Measurements from ENCODE around the gene NAPEPLD. TPM values are rescaled to one million over a fixed set of nuclear protein-coding genes. Genes with fewer than 3 reads are reported as not detected.

The NAPEPLD gene
- total and polyA plus RNA-seq, 9 donors: 10.8 to 17.2 (median 13.3) TPM

DNA sequence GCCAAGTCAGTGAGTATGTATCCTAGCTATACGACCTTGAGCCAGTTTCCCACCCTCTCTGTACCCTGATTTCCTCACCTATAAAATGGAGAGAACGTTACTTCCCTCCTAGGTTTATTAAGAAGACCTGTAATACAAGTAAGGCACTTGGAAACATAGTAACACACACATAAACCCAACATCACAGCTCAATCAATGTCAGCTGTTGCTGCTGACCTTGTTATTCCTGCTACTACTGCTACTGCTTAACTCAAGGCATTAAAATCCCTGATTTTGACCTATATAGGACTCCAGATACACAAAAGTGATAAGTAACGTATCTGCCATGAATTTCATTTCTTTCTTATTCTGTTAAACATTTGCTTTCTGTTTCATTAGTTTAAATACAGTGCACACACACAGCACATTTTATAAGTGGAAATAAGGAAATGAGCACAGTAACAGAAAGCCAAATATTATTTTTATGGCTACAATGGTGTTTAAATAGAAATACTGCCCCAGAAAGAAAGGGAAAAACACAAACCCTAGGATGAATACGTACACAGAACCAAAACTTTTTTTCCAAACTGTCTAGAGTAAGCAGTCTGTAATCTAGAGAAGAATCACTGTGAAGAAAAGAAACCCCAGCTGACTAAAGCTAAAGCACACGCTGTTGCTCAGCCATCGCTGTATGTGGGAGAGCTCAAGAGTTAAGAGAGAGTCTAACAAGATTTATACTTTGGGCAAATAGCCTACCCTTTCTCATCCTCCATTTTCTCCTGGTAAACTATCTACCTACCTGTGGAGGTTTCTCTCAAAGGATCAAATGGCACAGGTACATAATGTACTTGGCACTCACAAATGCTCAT lies 19.0 kb downstream of the NAPEPLD start:
- WGBS (ENCODE audit: insufficient coverage): no CpG with 5 or more reads among the region's 6 CpGs
- peaks cover 21% of the 10 kb centered on the region for H3K36me3 ChIP-seq (ENCODE audit: control insufficient read depth, insufficient read depth, low read length)
- no peak overlapping the region for H3K27ac ChIP-seq (ENCODE audit: low read length)

DNA sequence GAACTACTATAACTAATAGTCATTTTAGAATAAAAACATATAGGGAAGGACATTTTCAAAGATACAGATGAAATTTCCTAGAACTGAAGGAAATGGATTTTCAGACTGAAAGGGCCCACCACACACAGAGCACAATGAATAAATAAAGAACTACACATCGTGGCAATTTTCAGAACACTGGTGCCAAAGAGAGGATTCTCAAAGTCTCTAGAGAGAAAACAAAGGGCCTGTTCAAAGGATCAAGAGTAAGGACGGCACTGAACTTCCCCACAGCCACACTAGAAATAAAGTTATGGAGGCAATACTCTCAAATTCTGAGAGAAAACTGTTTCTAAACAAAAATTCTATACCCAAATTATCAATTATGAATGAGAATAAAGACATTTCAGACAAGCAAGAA lies 21.9 kb downstream of the NAPEPLD start:
- DNase-seq: no peak
- no CpG with 5 or more reads among the region's 2 CpGs for WGBS (ENCODE audit: insufficient coverage)
- no peak overlapping the region for H3K27ac ChIP-seq (ENCODE audit: low read length)
- H3K4me3 ChIP-seq (ENCODE audit: low read length): no peak overlapping the region
- H3K27me3 ChIP-seq (ENCODE audit: control insufficient read depth, insufficient read depth, low read length): no peaks in the 10 kb centered on the region
- H3K9me3 ChIP-seq (replicated peaks; ENCODE audit: control insufficient read depth, low read depth, low read length): no peaks in the 10 kb centered on the region
- no peaks in the 10 kb centered on the region for H3K4me1 ChIP-seq (ENCODE audit: control insufficient read depth, insufficient read depth, low read length)
- H3K36me3 ChIP-seq (ENCODE audit: control insufficient read depth, insufficient read depth, low read length): peaks cover 33% of the 10 kb centered on the region

More for the DNA sequence above, 19.0 kb downstream of the NAPEPLD start:
- no peak overlapping the region for H3K4me3 ChIP-seq (ENCODE audit: low read length)
- H3K4me1 ChIP-seq (ENCODE audit: control insufficient read depth, insufficient read depth, low read length): no peaks in the 10 kb centered on the region
- no peaks in the 10 kb centered on the region for H3K9me3 ChIP-seq (replicated peaks; ENCODE audit: control insufficient read depth, low read depth, low read length)
- DNase-seq: no peak
- no peaks in the 10 kb centered on the region for H3K27me3 ChIP-seq (ENCODE audit: control insufficient read depth, insufficient read depth, low read length)

DNA sequence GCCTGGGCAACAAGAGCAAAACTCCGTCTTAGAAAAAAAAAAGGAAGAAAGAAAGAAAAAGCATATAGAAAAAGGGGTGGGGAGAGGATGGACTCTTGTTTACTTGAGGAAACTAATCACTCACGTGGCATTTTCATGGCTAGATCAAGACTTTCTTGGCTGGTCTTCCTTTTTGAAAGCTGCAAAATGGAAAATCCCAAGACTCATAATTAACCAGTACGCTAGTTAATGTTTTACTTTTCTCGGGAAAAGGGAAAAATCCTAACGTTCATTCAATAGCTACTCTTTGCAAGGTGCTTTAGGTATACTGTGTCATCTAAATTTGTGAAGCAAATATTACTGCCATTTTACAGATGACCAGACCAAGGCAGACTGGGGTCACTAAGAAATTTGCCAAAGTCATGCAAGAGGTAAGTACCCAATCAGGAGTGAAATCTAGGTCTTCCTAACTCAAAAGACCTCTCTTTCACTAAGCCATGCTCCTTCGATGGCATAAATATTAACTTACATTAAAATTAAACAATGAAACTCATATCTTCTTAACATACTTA lies 24.4 kb downstream of the NAPEPLD start:
- Histone ChIP-seq H3K4me3 (ENCODE audit: low read length) (no peak overlapping the region), H3K9me3 (replicated peaks; ENCODE audit: control insufficient read depth, low read depth, low read length) (no peaks in the 10 kb centered on the region), H3K4me1 (ENCODE audit: control insufficient read depth, insufficient read depth, low read length) (no peaks in the 10 kb centered on the region), H3K27ac (ENCODE audit: low read length) (no peak overlapping the region), H3K27me3 (ENCODE audit: control insufficient read depth, insufficient read depth, low read length) (no peaks in the 10 kb centered on the region), H3K36me3 (ENCODE audit: control insufficient read depth, insufficient read depth, low read length) (peaks cover 46% of the 10 kb centered on the region)
- no CpG with 5 or more reads among the region's 6 CpGs for WGBS (ENCODE audit: insufficient coverage)
- DNase-seq: no peak

DNA sequence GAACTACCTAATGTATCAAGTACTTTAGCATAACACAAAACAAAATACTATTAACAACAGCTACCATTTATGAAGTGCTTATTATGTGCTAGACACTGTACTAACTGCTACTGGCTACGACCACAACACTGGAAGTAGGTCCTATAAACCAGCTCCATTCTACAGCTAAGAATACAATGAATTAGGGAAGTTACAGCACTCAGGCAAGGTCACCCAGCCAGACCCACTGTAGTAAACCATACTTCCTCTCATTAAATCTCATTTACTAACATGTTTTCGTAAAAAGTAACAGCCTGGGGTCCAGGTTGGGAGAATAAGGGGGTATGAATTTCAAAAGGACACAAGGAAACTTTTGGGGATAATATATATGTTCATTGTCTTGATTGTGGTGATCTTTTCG lies 25.4 kb downstream of the NAPEPLD start:
- H3K4me1 ChIP-seq (ENCODE audit: control insufficient read depth, insufficient read depth, low read length): no peaks in the 10 kb centered on the region
- no peak for DNase-seq
- WGBS (ENCODE audit: insufficient coverage): no CpG with 5 or more reads among the region's 3 CpGs
- H3K9me3 ChIP-seq (replicated peaks; ENCODE audit: control insufficient read depth, low read depth, low read length): no peaks in the 10 kb centered on the region
- H3K4me3 ChIP-seq (ENCODE audit: low read length): no peak overlapping the region
- H3K36me3 ChIP-seq (ENCODE audit: control insufficient read depth, insufficient read depth, low read length): peaks cover 47% of the 10 kb centered on the region
- no peaks in the 10 kb centered on the region for H3K27me3 ChIP-seq (ENCODE audit: control insufficient read depth, insufficient read depth, low read length)
- H3K27ac ChIP-seq (ENCODE audit: low read length): no peak overlapping the region

DNA sequence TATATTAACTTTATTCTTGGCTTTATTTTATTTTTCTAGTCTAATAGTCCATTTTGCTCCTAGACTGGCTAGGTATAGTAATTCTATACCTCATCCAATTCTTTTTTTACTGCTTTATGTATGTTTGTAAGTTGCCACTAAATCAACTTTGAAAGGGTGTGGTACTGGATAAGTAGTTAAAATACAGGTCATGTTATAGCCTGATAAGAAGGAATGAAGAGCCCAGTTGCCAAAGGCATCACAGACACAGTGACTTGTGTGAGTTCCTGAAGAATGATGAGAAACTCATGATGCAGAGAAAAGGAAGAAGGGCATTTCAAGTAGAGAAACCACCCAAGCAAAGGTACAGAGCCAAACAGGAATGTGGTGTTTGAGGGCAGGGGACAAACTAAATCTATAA lies 27.3 kb downstream of the NAPEPLD start:
- Histone ChIP-seq H3K4me3 (ENCODE audit: low read length) (no peak overlapping the region), H3K4me1 (ENCODE audit: control insufficient read depth, insufficient read depth, low read length) (no peaks in the 10 kb centered on the region), H3K36me3 (ENCODE audit: control insufficient read depth, insufficient read depth, low read length) (peaks cover 33% of the 10 kb centered on the region), H3K27me3 (ENCODE audit: control insufficient read depth, insufficient read depth, low read length) (no peaks in the 10 kb centered on the region), H3K27ac (ENCODE audit: low read length) (no peak overlapping the region), H3K9me3 (replicated peaks; ENCODE audit: control insufficient read depth, low read depth, low read length) (no peaks in the 10 kb centered on the region)
- DNase-seq: no peak

DNA sequence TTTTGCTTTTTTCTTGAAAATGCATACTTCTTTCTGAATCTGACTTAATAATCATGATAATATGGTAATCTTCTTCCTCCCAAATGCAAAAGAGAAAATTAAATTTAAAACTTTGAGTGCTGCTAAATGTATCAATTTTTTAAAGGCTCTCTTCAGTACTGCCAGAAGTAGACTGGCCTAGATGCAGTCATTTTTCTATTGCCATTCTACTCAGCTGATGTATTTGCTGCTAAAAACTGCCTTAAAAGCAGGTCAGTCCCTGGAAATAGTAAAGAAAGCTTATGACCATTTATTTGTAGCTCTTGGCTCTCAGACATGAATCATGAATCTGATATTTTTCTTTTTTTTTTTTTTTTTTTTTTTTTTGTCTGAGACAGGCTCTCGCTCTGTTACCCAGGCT lies 28.5 kb downstream of the NAPEPLD start:
- whole genome bisulfite sequencing (ENCODE audit: insufficient coverage): no CpG with 5 or more reads among the region's 1 CpG
- no peak overlapping the region for H3K4me3 ChIP-seq (ENCODE audit: low read length)
- no peak overlapping the region for H3K27ac ChIP-seq (ENCODE audit: low read length)
- DNase-seq: peak; percentile 25
- no peaks in the 10 kb centered on the region for H3K9me3 ChIP-seq (replicated peaks; ENCODE audit: control insufficient read depth, low read depth, low read length)
- H3K4me1 ChIP-seq (ENCODE audit: control insufficient read depth, insufficient read depth, low read length): no peaks in the 10 kb centered on the region
- H3K27me3 ChIP-seq (ENCODE audit: control insufficient read depth, insufficient read depth, low read length): no peaks in the 10 kb centered on the region
- H3K36me3 ChIP-seq (ENCODE audit: control insufficient read depth, insufficient read depth, low read length): peaks cover 32% of the 10 kb centered on the region

DNA sequence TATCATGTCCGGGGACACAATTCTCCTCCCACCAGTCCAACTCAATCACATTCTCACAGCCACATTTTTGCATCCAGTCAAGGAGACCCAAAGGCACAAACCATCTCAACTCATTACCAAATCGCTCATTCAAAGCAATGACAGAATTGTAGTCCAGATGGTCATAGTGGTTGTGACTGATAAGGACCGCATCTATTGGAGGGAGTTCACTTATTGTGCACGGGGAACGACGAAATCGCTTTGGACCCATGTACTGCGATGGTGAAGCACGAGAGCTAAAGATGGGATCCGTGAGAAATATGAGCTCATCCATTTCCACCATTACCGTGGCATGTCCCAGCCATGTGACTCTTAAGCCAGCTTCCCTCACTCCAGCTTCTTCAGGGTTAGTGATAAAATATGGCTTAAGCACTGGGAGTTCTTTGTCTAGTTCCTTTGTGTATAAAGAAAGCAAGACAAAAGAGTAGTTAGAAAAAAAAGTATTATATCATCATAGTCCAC lies 29.1 kb downstream of the NAPEPLD start:
- no peaks in the 10 kb centered on the region for H3K27me3 ChIP-seq (ENCODE audit: control insufficient read depth, insufficient read depth, low read length)
- no peak overlapping the region for H3K4me3 ChIP-seq (ENCODE audit: low read length)
- H3K27ac ChIP-seq (ENCODE audit: low read length): no peak overlapping the region
- H3K4me1 ChIP-seq (ENCODE audit: control insufficient read depth, insufficient read depth, low read length): no peaks in the 10 kb centered on the region
- WGBS (ENCODE audit: insufficient coverage): 80% methylated on average over 1 of the region's 11 CpGs
- no peaks in the 10 kb centered on the region for H3K9me3 ChIP-seq (replicated peaks; ENCODE audit: control insufficient read depth, low read depth, low read length)
- peaks cover 32% of the 10 kb centered on the region for H3K36me3 ChIP-seq (ENCODE audit: control insufficient read depth, insufficient read depth, low read length)
- DNase-seq: no peak

DNA sequence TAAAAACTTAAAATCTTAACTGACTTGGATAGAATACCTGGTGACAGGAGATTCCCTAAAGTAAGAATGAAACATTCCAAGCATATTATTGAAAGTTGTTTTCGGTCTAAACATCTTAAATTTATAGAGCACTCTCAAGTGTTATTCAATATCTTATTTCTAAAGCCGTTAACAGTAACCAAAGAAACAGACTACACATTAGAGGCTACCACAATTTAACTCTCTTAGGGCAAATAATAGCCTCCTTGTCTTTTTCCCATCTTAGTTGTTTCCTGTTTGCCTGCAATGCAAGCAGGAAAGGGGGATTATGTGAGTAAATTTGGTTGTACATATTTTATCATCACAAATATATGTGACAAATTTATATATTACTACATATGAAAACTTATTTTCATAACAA lies 31.4 kb downstream of the NAPEPLD start:
- no peak for DNase-seq
- H3K36me3 ChIP-seq (ENCODE audit: control insufficient read depth, insufficient read depth, low read length): peaks cover 26% of the 10 kb centered on the region
- no peak overlapping the region for H3K27ac ChIP-seq (ENCODE audit: low read length)
- H3K27me3 ChIP-seq (ENCODE audit: control insufficient read depth, insufficient read depth, low read length): no peaks in the 10 kb centered on the region
- H3K9me3 ChIP-seq (replicated peaks; ENCODE audit: control insufficient read depth, low read depth, low read length): no peaks in the 10 kb centered on the region
- H3K4me3 ChIP-seq (ENCODE audit: low read length): no peak overlapping the region
- no CpG with 5 or more reads among the region's 2 CpGs for WGBS (ENCODE audit: insufficient coverage)
- no peaks in the 10 kb centered on the region for H3K4me1 ChIP-seq (ENCODE audit: control insufficient read depth, insufficient read depth, low read length)

DNA sequence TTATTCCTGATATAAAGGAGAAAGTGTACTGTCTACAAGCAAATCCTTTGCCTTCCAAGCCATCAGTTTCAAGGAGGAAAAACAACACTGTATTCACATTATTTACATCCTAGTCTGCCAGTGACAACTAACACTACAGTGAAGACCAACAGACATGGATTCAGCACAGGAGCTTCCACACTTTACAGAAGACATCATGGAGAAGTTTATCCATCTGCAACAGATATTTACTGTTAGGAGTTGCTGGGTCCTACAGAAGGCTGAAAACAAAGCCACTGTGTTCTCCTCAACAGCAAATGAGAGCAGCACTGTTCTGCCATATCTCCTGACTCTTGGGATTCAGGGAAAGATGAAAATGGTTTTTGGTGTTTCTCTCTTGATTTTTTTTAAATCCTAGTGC lies 31.9 kb downstream of the NAPEPLD start:
- Histone ChIP-seq H3K9me3 (replicated peaks; ENCODE audit: control insufficient read depth, low read depth, low read length) (no peaks in the 10 kb centered on the region), H3K4me1 (ENCODE audit: control insufficient read depth, insufficient read depth, low read length) (no peaks in the 10 kb centered on the region), H3K4me3 (ENCODE audit: low read length) (no peak overlapping the region), H3K27ac (ENCODE audit: low read length) (no peak overlapping the region), H3K36me3 (ENCODE audit: control insufficient read depth, insufficient read depth, low read length) (peaks cover 21% of the 10 kb centered on the region), H3K27me3 (ENCODE audit: control insufficient read depth, insufficient read depth, low read length) (no peaks in the 10 kb centered on the region)
- no peak for DNase-seq

DNA sequence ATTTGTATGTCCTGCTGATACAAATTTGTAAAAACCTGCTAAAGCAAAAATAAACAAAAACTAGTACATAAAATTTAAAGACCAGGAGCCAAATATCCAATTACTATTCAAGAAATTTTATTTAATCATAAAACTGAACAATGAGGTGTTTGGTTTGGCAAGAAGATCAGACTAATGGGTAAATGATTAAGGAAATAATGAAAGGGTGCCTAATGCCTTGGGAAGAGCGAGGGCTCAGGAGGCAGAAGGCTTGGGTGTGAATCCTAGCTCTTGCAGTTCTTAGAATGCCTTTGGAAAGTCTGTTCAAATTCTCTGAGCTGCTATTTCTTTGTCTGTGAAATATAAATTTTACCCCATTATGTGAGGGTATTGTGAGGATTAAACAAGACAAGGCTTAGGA lies 32.4 kb downstream of the NAPEPLD start:
- Histone ChIP-seq H3K27me3 (ENCODE audit: control insufficient read depth, insufficient read depth, low read length) (no peaks in the 10 kb centered on the region), H3K36me3 (ENCODE audit: control insufficient read depth, insufficient read depth, low read length) (peaks cover 17% of the 10 kb centered on the region), H3K27ac (ENCODE audit: low read length) (no peak overlapping the region), H3K9me3 (replicated peaks; ENCODE audit: control insufficient read depth, low read depth, low read length) (no peaks in the 10 kb centered on the region), H3K4me1 (ENCODE audit: control insufficient read depth, insufficient read depth, low read length) (no peaks in the 10 kb centered on the region), H3K4me3 (ENCODE audit: low read length) (no peak overlapping the region)
- WGBS (ENCODE audit: insufficient coverage): 86% methylated on average over 1 of the region's 1 CpG
- DNase-seq: no peak
